DND-41 (cell line): ENCODE data around the gene KDM6B.
"Not testable (repeated sequence)": the region's sequence is repeated elsewhere in the genome, so short reads cannot be mapped to it uniquely, and the experiment has no call there.

ENCODE experiments used
- ATAC-seq: fragments of 200-7000 bp; cut with Tn5 transposase; 3 replicates; pipeline ENCODE4 v1.9.1; 2021; ENCODE audit warnings: low read depth; ENCODE audit not compliant: insufficient read depth
- DNase-seq: peaks from one replicate; pipeline ENCODE4 v3.0.0-alpha.2; 2020
- H2AFZ ChIP-seq: 2 replicates; pipeline ENCODE4 v1.6.0; 2012; ENCODE audit warnings: low read depth, low read length
- H3K27ac ChIP-seq: 2 replicates; pipeline ENCODE4 v1.5.1; 2012; ENCODE audit warnings: low read length, inconsistent platforms
- H3K27me3 ChIP-seq: fragments of 200-600 bp; sonication (generic); 2 replicates; pipeline ENCODE4 v1.6.0; 2012; ENCODE audit warnings: low read length, mild to moderate bottlenecking, inconsistent platforms; ENCODE audit not compliant: insufficient read depth, poor library complexity
- H3K36me3 ChIP-seq: 2 replicates; pipeline ENCODE4 v1.5.1; 2012; ENCODE audit warnings: low read length, inconsistent platforms; ENCODE audit not compliant: insufficient read depth
- H3K4me1 ChIP-seq: 2 replicates; pipeline ENCODE4 v1.5.1; 2012; ENCODE audit warnings: mild to moderate bottlenecking, low read length; ENCODE audit not compliant: insufficient read depth
- H3K4me2 ChIP-seq: 2 replicates; pipeline ENCODE4 v1.6.0; 2012; ENCODE audit warnings: mild to moderate bottlenecking, moderate library complexity, low read length, inconsistent platforms; ENCODE audit not compliant: insufficient read depth
- H3K4me3 ChIP-seq, 2 experiments: fragments of 200-600 bp in 1 of 2; shearing (Covaris generic) in 1 of 2; 2 replicates each; pipeline ENCODE4 v1.5.1; 2012 to 2016; ENCODE audit warnings: inconsistent platforms in 2 of 2, low read length in 2 of 2, mild to moderate bottlenecking in 2 of 2, low read depth in 1 of 2, moderate library complexity in 1 of 2
- H3K79me2 ChIP-seq: 2 replicates; pipeline ENCODE4 v1.6.0; 2012; ENCODE audit warnings: low read length, inconsistent platforms; ENCODE audit not compliant: insufficient read depth
- H3K9ac ChIP-seq: 2 replicates; pipeline ENCODE4 v1.6.0; 2012; ENCODE audit warnings: low read depth, mild to moderate bottlenecking, inconsistent platforms, low read length, moderate library complexity
- H3K9me3 ChIP-seq: 2 replicates; pipeline ENCODE4 v1.5.1; 2012; ENCODE audit warnings: low read length, moderate library complexity, mild to moderate bottlenecking, inconsistent platforms; ENCODE audit not compliant: insufficient read depth, severe bottlenecking
- H4K20me1 ChIP-seq: 2 replicates; pipeline ENCODE4 v1.6.0; 2012; ENCODE audit warnings: low read length; ENCODE audit not compliant: insufficient read depth
- CTCF ChIP-seq: IDR thresholded peaks from 2 replicates; pipeline ENCODE4 v1.5.1; 2012; ENCODE audit warnings: borderline replicate concordance, low read length, moderate library complexity, mild to moderate bottlenecking; ENCODE audit not compliant: poor library complexity, severe bottlenecking; ENCODE audit errors: extremely low read depth
- EZH2 ChIP-seq: IDR thresholded peaks from 3 replicates; pipeline ENCODE4 v1.6.1; 2012; ENCODE audit warnings: borderline replicate concordance, low read depth, mild to moderate bottlenecking, moderate library complexity, low read length, inconsistent platforms; ENCODE audit not compliant: severe bottlenecking

Gene KDM6B

GRCh38 chr17:7807206-7807605, 26.8 kb upstream of the KDM6B start:
- H3K4me1 ChIP-seq, result no peaks in the 10 kb centered on the region
- no peaks in the 10 kb centered on the region for H3K79me2 ChIP-seq
- H3K9me3 ChIP-seq, result no peaks in the 10 kb centered on the region
- no peak for DNase-seq
- no peaks in the 10 kb centered on the region for H3K36me3 ChIP-seq
- H3K4me3 ChIP-seq, result no peak overlapping the region
- H2AFZ ChIP-seq, result no peak overlapping the region
- no peak overlapping the region for H3K9ac ChIP-seq
- no peak for ATAC-seq
- no peaks in the 10 kb centered on the region; the same call in 1 of the 2 replicates for H4K20me1 ChIP-seq
- TF ChIP-seq EZH2 (no peak), CTCF (no peak)
- peaks cover 7% of the 10 kb centered on the region for H3K27me3 ChIP-seq
- H3K27ac ChIP-seq, result no peak overlapping the region
- no peak overlapping the region for H3K4me2 ChIP-seq

- H3K4me3 ChIP-seq, result no peak overlapping the region
- H3K27me3 ChIP-seq, result peaks cover 7% of the 10 kb centered on the region
- no peaks in the 10 kb centered on the region; the same call in 1 of the 2 replicates for H4K20me1 ChIP-seq
- TF ChIP-seq CTCF, result no peak
- ATAC-seq (no peak), DNase-seq (no peak)
- H3K9ac ChIP-seq, result no peak overlapping the region
- no peak overlapping the region for H2AFZ ChIP-seq
- no peaks in the 10 kb centered on the region for H3K79me2 ChIP-seq
- no peaks in the 10 kb centered on the region for H3K4me1 ChIP-seq
- H3K36me3 ChIP-seq, result no peaks in the 10 kb centered on the region
- H3K27ac ChIP-seq, result no peak overlapping the region
- H3K4me2 ChIP-seq, result no peak overlapping the region
- H3K9me3 ChIP-seq, result no peaks in the 10 kb centered on the region
These were observed 24.8 kb upstream of the KDM6B start for GRCh38 chr17:7809086-7809790.

- not testable (repeated sequence) for ATAC-seq, H3K9me3 ChIP-seq, H3K27ac ChIP-seq, H2AFZ ChIP-seq, H3K4me1 ChIP-seq, H4K20me1 ChIP-seq, H3K27me3 ChIP-seq, H3K4me3 ChIP-seq, DNase-seq, H3K4me2 ChIP-seq, H3K36me3 ChIP-seq, H3K9ac ChIP-seq, H3K79me2 ChIP-seq
These were observed 24.1 kb upstream of the KDM6B start for GRCh38 chr17:7809791-7810343.

GRCh38 chr17:7811251-7811650, 22.8 kb upstream of the KDM6B start:
- no peaks in the 10 kb centered on the region for H3K36me3 ChIP-seq
- H3K4me3 ChIP-seq, result no peak overlapping the region
- H3K9me3 ChIP-seq, result no peaks in the 10 kb centered on the region
- H3K27me3 ChIP-seq, result peaks cover 7% of the 10 kb centered on the region
- H2AFZ ChIP-seq, result no peak overlapping the region
- DNase-seq (no peak), ATAC-seq (no peak)
- H3K9ac ChIP-seq, result no peak overlapping the region
- no peaks in the 10 kb centered on the region for H3K79me2 ChIP-seq
- H3K4me1 ChIP-seq, result no peaks in the 10 kb centered on the region
- no peaks in the 10 kb centered on the region; the same call in 1 of the 2 replicates for H4K20me1 ChIP-seq
- TF ChIP-seq CTCF (no peak), EZH2 (no peak)
- no peak overlapping the region for H3K4me2 ChIP-seq
- H3K27ac ChIP-seq, result no peak overlapping the region
